GM21786 (cell line): Measurements from ENCODE around the gene CNTNAP1.
"Not testable (repeated sequence)": the region's sequence is repeated elsewhere in the genome, so short reads cannot be mapped to it uniquely, and the experiment has no call there.

ENCODE experiments used
- ATAC-seq: cut with Tn5 transposase; IDR thresholded peaks from one replicate; pipeline ENCODE4 v1.9.1; 2021; ENCODE audit not compliant: unreplicated experiment

CNTNAP1 gene

DNA sequence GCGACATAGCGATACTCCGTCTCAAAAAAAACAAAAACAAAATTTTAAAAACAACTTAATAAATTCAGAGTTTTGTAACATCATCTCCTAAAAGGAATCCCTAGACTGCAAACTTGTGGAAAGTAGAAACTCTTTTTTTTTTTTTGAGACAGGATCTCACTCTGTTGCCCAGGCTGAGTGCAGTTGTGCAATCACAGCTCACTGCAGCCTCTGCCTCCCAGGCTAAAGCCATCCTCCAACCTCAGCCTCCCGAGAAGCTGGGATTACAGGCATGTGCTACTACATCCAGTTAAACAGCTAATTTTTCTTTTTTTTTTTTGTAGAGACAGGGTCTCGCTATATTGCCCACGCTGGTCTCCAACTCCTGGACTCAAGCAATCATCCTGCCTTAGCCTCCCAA is 42.8 kb downstream of the CNTNAP1 start:
- ATAC-seq, result no peak

DNA sequence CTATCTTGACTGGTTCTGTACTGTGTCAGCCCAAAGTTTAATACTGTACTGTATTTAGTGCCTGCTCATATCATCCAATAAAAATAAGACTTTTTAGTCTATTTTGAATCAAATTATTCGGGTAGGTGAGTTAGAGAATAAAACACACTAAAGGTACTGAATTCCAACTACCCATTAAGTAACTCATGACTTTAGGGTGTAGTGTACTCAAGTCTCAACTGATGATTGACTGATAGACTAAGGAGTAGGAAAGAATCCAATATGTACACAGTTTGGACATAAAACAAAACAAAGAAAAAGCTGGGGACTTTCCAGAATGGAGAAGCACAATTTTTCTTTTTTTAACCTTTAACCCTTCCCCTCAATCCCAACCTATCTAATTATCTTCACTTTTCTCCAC is 58.4 kb downstream of the CNTNAP1 start:
- ATAC-seq, result no peak

DNA sequence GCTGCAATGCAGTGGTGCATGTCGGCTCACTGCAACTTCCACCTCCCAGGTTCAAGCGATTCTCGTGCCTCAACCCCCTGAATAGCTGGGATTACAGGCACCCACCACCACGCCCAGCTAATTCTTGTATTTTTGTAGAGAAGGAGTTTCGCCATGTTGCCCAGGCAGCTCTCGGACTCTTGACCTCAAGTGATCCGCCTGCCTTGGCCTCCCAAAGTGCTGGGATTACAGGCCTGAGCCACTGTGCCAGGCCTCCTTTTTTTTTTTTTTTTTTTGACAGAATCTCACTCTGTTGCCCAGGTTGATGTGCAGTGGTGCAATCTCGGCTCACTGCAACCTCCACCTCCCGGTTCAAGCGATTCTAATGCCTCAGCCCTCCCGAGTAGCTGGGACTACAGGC is 60.6 kb downstream of the CNTNAP1 start:
- ATAC-seq, result not testable (repeated sequence)

DNA sequence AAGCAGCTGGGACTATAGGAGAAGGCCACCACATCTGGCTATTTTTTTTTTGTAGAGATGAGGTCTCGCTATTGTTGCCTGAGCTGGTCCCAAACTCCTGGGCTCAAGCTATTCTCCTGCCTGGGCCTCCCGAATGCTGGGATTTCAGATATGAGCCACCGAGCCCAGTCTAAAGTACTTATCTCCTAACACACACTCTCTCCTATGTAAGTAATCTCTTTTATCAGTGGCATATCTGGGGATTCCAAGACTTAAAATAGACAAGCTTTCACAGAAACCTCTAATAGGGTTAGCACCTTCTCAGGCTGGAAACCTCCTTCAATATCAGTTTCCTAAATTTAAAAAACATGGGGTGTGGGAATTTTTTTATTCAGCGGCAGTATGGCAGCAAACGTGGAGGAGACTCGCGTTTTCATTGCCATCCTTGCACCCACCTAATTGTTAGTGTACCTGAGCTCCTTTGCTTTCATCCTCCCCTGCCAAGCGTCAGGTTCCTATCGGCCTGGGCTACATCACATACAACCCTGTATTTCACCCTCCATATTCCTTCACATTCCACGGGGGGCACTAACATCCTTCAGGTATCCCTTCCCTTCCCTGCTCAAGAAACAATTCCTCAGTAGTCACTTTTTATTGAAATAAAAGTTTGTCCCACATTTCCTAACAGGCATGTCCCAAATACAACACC is 61.4 kb downstream of the CNTNAP1 start:
- ATAC-seq, result no peak

DNA sequence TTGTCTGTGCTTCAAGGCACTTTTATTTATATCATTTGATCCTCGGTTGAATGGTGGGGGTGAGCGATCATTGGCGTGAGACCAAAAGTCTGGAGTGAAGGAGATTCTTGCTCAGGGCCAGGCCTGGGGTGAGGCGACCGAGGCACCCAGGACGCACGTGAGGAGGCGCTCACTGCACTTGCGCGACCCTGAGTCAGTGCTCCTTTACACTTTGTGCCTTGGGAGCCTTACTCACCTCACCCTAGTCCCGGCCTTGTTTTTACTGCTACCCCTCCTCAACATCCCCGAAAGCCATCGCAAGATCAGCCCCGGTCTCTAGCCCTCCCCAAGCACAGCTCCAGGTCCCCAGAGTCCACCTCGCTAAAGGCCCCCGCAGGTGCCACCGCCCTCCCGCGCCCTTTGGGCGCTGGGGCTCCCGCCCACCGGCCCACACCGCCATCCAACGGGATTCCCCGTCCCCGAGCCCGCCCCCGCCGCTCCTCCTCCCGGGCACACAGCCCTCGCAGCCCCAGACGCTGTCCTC is 62.0 kb downstream of the CNTNAP1 start:
- ATAC-seq, result peak; percentile 43

DNA sequence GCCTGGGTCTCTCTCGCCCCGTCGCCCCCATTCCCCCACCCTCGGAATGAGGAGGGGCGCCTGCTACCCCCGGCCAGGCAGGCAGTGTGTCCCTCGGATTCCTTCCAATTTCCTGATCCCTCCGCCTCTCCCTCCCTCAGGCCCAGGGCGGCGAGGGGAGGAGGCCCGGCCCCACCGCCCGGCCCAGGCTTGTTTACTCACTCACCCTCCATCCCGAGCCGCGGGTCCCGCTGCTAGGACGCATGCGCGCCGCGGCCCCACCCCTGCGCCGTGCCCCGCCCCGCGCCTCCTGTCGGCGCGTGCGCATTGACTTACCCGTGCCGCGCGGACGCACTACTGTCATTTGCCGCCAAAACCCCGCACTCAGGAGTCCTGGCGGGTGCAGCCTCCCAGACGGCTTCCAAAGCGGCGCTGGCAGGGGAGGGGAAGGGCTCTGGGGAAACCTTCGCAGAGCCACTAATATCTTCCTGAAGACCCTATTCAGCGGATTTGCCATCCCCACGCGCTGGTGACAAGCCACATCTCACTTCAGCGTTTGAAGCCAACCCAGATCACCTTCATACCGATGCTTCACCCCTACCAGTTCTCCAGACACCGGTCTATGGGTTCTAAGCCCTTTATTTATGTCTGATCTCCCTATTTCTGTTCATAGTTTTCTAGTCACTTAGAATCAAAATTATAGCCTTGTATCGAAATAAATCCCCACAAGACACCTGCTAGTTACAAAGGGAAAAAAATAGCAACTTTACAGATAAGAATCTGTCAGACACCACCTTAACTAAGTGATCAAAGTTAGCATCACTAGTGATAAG is 62.7 kb downstream of the CNTNAP1 start, which contains the start of gene EZH1:
EZH1 (minus strand) TSS at position 235 of the 812 bp plus-strand sequence. CDS start 16,099 bp downstream, outside the sequence.
- ATAC-seq, result peak; percentile 60

DNA sequence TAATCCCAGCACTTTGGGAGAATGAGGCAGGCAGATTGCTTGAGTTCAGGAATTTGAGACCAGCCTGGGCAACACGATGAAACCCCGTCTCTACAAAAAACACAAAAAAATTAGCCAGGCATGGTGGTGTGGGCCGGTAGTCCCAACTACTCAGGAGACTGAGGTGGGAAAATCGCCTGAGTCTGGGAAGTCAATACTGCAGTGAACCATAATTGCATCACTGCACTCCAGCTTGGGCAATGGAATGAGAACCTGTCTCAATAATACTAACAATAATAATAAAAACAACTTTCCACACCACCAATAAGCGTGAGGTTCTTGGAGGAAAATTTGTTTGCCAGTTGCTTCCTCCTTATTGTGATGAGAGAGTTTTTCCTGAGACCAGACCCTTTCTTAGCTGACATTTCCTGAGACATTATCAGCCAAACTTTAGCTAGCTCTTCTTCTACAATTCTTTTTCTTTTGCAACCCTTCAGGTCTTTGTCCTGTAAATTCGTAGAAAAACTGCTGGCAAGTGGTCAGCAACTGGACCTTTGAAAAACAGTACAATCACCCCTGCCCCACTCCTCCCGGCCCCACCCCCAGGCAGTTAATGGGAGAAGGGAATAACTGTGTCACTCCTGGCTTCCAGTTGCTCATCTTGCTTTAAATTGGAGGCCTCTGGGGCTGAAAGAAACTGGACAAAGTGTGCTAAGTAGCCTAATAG is 66.0 kb downstream of the CNTNAP1 start:
- no peak for ATAC-seq

DNA sequence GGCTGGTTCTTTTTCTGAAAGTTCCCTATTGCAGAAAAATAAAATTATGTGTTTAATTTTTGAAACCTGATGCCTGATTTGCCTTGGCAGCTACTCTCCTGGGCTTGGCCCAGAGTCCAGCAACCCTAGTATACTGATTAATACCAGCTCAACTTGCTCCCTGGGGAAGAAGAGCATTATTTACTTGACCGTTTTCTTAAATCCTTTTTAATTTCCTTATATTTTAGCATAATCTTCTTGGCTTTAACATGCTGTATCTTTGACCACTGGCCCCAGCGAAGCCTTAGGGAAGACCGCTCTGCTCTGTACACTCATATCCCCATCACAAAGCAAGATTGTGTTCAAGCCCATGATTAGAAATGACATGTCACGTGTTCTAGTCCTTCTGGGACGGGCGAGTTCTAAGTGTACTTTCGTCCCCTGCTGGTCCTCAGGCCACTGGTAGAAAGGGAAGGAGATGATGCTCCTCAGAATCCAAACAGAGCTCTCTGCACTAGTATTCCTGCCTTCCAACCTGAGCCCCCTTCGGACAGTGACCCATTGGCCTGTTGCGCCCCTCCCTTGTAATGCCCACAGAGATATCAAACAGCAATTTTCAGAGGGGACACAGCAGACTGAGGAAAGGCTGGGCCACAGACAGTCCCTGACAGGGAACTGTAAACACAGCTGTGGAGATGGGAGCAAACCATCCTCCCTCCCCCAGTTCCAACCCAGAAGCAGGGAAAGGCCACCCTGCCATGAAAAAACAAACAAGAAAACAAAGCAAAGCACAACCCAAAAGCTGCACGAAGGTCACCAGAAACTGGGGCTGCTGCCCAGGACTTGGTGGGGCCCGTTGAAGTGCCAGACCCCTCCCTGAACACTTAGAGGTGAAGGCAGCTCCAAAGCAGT is 66.8 kb downstream of the CNTNAP1 start:
- ATAC-seq, result no peak
